ENCODE measurements around the gene PWWP2B.

DNA sequence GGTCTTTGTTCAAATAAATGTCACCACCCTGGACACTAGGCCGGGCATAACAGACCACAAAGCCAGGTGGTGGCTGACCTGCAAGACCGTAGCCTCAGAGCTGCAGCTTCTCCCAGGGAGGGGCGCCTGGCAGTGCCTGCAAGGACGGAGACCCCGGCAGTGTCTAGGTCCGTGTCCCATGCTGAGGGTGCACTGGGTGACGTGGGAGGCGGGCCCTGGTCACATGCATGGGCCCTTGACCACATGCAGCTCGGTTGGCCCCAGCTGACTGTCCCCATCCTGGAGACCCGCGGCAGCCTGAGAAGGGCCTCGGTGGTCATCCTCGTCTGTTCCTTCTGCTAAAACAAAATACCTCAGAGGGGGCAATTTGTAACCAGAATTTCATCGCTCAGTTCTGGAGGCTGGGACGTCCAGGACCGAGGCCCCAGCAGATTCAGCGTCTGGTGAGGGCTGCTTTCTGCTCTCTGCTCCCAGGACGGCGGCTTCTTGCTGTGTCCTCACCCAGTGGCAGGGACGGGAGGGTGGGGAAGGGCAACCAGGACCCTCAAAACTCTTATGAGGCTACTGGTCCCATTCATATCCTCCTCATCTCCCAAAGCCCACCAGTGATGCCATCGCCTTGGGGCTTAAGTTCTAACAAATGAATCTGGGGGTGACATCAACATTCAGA is 36.8 kb downstream of the PWWP2B start:
- TF ChIP-seq, protein P1, sequence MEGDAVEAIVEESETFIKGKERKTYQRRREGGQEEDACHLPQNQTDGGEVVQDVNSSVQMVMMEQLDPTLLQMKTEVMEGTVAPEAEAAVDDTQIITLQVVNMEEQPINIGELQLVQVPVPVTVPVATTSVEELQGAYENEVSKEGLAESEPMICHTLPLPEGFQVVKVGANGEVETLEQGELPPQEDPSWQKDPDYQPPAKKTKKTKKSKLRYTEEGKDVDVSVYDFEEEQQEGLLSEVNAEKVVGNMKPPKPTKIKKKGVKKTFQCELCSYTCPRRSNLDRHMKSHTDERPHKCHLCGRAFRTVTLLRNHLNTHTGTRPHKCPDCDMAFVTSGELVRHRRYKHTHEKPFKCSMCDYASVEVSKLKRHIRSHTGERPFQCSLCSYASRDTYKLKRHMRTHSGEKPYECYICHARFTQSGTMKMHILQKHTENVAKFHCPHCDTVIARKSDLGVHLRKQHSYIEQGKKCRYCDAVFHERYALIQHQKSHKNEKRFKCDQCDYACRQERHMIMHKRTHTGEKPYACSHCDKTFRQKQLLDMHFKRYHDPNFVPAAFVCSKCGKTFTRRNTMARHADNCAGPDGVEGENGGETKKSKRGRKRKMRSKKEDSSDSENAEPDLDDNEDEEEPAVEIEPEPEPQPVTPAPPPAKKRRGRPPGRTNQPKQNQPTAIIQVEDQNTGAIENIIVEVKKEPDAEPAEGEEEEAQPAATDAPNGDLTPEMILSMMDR (conservative IDR thresholded peaks at IDR 0.05 in 1 of 2, IDR thresholded peaks at IDR 0.05 in 1 of 2; ENCODE audit: extremely low read depth in 1 of 2, insufficient read depth in 1 of 2, low read depth in 1 of 2, low read length in 2 of 2): no peak
- TF ChIP-seq EZH2 (IDR thresholded peaks at IDR 0.05; ENCODE audit: borderline replicate concordance, low read length): no peak

Measured in mammary epithelial cell (primary cell).